Head of caudate nucleus (tissue), 42 donors: Measurements from ENCODE around the gene ULK2.
A peak's percentile ranks its signal among the peaks of the same experiment; 100 is the strongest.

ENCODE experiments used
- DNase-seq, 42 donors: peaks; one replicate each; pipeline versions ENCODE4 v3.0.0 to v3.0.0-alpha.2; 2020 to 2021; ENCODE audit warnings: mixed read lengths in 7 of 42
- intact Hi-C: fragments of 100-400 bp; cut with DNase I; formaldehyde crosslinking; loops from one replicate; pipeline ENCODE4 v1.15.0; 2022

Gene ULK2

DNA sequence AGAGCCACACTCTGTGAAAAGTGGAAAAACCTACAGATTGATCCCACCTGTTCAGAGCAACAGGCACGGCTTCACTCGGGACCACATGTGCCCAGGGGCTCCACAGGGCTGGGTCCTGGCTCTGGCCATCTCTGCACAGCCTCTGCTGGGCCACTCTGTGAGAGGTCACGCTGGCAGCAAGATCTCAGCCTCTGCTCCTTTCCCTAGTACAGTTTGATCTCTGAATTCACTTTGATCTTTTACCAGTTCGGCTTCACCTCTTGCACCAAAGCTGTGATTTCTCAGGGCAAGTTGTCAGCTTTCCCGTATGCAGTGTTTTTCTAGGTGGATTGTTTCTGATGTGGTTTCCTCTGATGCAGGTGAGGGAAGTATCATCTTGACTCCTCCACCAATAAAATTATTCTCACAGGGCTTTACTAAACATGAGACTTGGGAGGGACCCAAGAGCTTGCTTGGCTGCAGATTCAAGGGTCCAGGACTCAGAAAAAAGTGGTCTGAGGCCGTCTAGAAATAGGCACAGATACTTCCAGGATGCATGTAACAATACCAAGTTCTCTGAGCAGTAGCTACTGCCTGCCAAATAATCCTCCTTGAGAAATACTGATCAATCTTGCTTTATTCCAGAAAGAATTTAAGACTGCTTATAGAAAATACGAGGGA, 95.6 kb downstream of the ULK2 start:
- intact Hi-C loops, result no loop called here
- DNase-seq, result no peak

DNA sequence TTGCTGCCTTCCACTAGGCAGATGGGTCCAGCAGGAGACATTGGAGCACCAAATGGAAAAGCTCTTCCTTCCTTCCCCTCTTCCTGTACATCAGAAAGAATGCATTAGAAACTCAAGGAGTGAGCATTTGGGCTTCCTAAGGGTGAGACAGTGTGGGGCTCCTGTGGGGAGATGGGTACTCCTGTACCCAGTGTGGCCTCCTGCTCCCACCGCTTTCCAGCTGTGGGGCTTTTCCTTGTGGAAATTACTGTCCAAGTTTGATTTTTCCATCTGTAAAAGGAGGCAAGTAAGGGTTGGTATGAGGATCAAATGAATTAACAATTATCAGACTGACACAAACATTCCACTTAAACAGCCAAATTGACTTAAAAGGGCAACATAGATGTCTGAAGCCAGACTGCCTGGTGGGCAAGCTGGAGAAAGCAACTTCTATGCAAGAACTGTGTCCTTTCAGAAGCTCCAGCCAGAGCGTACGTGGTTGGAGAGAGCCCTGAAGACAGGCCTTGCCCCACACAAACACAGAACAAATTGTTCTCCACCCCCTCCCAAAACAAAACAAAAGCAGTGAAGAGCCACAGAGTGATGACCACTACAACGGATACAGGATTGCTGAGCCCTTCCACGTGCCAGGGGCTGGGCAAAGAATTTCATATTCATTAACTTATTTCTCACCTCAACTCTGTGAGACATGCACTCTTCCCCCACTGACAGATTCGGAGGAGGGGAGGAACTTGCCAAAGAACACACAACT, 96.6 kb downstream of the ULK2 start:
- intact Hi-C loops, result no loop called here

DNA sequence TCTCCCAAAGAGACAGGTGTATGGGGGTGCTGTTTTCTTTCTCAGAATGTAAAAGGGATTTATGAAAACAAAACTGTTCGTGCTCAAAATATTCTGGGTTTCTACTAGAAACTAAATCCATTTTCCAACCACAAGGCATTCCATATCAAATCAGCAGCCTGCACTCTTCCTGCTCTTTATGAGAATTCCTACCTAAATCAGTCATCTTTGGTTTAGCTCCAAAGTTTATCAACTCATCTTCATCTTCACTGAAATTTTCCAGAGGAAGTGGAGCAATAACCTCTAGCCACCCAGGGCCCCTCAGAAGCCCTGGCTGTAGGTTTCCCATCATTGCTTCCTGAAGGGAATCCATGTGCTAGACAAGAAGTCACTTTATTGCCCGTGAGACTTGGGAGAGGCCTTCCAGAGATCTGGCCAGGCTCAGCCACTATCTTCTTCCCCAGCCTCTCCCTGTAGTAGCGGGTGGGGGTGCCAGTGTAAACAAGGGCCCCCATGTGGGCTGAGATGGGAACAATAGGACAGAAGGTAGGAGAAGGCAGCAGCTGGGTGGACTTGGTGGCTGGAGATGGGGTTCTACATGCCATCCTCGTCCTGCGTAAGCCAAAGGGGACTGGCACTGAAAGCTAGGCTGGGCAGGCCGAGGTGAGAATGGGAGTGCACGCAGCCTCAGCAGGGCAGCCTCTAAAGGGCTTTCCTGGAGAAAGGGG, 97.6 kb downstream of the ULK2 start:
- intact Hi-C loops, result no loop called here
- no peak for DNase-seq

More for the DNA sequence above, 96.6 kb downstream of the ULK2 start:
- DNase-seq, result no peak

DNA sequence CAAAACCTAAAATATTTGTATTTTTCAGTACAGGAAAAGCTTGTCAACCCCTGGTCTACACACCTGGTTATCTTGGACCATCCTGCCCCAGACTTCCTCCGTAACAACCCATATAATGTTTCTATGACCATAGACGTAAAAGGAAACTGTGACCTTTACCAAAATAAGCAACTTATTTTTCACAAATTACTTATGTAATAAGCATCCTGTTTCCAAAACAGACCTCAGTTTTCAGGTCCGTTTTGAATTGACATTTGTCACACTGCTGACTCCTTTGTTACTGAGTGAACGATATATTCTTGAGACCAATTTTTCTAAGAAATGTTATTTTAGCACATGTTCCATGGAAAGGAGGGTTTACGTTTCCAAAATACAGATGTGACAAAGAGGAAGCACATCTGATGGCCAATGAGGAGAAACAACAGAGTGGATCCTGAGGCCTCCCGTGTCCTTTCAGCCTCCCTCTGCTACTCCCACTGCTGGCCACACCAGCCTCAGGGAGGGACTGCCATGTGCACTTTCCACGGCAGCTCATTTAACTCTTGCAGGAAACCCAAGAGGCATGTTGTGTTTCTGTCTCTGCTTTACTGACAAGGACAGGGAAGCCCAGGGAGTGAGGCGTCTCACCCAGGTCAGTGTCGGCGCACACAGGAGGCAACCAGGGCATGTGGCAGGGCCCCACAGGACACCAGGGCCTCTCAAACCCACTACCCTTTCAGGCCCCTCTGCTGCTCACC, 99.5 kb downstream of the ULK2 start:
- DNase-seq, result peak in 2 of 42 donors; percentile 2 to 28
- intact Hi-C loops, result no loop called here

DNA sequence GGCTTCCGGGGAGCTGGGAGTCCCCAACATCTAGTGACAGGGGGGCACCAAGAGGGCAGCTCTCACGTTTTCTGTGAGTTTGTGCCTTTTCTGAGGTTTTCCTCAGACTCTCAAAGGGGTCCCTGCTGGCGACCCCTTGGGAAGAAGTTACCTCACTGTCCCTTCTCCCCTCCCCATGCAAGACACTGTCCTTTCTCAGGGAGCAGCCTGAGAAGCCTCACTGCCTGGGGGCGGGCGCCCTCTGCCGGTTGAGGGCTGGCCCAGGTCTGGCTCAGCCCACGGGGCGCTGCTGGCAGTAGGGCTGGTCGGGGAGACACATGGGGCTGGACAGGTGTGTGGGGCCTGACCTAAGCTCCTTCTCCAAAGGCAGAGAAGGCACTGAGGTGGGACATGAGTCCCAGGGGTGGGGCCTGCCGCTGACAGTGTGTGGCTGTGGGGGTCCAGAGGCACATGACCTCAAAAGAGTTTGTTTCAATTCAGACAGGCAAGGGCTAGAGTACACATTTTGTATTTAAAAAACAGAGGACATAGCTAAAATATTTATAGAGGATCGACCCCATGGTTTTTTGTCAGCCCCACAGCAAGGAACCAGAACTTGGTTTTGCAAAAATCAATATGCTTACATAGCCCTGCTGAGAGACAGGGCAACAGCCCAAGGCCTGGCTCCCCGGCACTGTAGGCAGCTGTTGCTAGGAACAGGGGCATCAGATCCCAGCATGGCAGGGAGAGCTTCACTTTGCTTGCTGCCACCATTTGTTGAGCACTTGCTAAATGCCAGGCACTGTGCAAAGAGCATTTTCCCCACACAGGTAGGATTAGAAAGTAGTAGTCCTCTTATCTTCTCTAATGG, 101.1 kb downstream of the ULK2 start:
- DNase-seq, result peak; percentile 73 to 94 (median 88)

DNA sequence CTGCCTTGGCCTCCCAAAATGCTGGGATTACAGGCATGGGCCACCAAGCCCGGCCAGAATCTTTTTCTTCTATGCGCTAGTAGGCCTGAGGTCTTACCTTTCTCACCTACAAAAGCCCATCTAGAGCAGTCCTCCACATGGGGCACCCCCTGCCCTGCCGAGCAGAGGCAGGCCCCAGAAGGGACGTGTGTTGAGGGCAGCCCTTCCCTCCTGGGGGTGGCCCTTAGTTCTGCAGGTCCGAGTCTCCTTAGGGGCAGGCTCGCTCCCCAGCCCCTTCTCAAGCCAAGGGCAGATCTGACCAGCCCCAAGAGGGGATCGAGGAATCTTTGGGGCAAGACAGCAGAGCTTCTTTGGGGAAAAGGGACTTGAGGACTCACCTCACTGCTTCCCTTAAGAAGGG, 101.7 kb downstream of the ULK2 start:
- DNase-seq, result peak in 4 of 42 donors; percentile 8 to 30 (median 14)
- intact Hi-C loops, result no loop called here

More for the DNA sequence above, 101.1 kb downstream of the ULK2 start:
- intact Hi-C loops, result no loop called here

DNA sequence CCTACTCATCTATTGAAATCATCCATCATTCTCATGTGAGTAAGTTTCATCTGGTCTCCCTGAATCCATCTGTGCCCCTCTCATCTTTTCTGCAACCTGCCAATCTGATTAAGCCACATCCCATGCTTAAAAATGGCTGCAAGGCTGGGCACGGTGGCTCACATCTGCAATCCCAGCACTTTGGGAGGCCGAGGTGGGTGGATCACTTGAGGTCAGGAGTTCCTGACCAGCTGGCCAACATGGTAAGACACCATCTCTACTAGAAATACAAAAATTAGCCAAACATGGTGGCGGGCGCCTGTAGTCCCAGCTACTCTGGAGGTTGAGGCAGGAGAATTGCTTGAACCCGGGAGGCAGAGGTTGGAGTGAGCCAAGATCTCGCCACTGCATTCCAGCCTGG, 103.7 kb downstream of the ULK2 start:
- peak in 3 of 42 donors; percentile 2 to 32 (median 24) for DNase-seq
- intact Hi-C loops, result loop anchor here (5.0 kb wide), 1 partner anchor 117 kb away; the partner anchor contains the start of gene ALDH3A2

DNA sequence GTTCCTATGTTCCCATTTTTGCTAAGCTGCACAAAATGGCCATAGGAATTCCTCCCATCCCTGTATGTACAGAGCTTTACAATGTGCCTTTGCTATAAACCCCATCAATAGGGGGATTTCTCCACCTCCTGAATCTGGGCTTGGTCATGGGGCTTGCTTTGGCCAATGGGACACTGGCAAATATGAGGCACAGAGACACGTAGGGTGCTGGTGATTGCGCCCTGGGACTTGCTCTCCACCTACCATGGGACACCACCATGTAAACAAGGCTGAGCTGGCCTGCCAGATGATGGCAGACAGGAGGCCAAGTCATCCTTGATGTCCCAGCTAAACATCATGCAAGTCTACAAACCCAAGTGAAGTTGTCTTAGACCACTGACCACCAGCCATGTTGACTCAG, 104.3 kb downstream of the ULK2 start:
- peak in 4 of 42 donors; percentile 3 to 21 (median 10) for DNase-seq
- intact Hi-C loops, result loop anchor here (5.0 kb wide), 1 partner anchor 116 kb away; the partner anchor contains the start of gene ALDH3A2

DNA sequence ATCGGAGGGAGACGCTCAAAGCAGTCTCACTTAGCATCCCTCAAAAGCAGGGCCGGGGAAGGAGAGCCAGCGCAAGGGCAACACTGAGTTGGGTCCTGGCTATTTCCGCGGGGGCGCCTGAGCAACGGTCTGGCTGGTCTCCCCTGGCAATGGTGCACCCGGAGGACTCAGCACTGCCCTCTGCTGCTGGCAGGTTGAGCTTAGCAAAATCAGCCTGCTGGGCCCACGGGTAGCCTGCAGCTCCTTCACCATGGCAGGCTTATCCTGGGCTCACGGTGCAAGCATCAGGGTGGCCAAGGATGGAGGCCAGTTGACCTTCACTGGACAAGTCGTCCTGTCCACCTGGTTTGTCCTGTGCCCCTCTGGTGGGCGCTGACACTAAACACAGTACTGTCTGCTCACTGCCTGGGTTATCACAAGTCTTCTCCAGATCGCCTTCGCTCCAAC, 105.2 kb downstream of the ULK2 start:
- DNase-seq, result peak; percentile 51 to 92 (median 79)
- intact Hi-C loops, result loop anchor here (5.0 kb wide), 1 partner anchor 115 kb away; the partner anchor contains the start of gene ALDH3A2

DNA sequence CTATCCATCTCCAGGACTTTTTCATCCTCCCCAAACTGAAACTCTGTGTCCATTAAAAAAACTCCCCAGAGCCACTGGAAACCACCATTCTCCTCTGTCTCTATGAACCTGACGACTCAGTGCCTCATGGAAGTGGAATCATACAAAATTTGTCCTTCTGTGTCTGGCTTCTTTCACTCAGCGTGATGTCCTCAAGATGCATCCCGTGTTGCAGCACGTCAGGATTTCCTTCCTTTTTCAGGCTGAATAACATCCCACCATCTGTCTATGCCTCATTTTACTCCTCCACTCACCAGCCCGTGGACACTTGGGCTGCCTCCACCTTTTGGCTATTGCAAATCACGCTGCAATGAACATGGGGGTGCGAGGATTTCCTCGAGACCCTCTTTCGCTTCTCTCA, 107.0 kb downstream of the ULK2 start:
- DNase-seq, result peak in 4 of 42 donors; percentile 2 to 5 (median 4)
- intact Hi-C loops, result loop anchor here (5.0 kb wide), 1 partner anchor 113 kb away; the partner anchor contains the start of gene ALDH3A2

DNA sequence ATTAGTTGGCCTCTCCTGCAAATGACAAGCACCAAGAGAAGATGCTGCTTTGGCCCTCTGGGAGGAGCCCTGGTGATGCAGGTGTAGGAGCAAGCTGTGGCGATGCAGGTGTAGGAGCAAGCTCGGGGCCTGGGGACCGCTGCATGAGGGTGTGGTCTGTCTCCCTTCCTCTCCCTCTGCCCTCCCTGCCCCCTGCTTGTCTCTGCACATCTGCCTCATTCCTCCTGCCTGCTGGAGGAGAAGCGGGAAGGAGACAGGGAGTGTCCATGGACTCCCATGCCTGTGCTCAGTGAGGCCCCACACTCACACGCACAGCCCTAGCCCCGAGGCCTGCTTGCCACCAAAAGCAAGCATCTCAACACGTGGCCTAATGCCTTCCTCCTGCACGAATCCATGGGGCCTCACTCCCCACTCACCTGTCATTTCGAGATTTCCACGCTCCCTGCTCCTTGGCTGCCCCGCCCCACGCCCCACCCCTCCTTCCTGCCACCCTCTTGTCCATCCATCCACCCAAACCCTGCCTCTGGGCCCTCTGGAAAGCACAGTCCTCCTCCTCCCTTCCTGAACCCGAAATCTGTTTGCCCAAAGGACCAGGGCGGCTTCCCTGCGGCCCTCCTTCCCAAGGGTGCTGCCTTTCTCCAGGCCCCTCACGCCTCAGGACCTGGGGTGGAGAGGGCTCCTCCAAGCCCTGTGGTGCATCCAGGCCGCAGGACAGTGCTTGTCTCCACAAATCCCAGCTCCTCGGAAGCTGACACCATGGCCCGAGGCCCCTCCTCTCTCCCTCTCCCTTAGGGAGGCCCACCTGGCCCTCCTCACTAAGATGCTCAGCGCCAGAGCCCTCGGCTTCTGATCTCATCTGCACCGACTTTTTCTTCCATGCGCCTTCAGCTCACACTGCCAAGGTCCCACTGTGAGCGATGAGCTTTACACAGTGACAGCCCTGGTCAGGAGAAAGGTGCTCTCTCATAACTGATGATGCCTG, 107.9 kb downstream of the ULK2 start:
- intact Hi-C loops, result loop anchor here (5.0 kb wide), 2 partner anchors 113 to 243 kb away; partner anchors contain the start of gene ALDH3A2
- DNase-seq, result peak in 7 of 42 donors; percentile 4 to 27 (median 12)

DNA sequence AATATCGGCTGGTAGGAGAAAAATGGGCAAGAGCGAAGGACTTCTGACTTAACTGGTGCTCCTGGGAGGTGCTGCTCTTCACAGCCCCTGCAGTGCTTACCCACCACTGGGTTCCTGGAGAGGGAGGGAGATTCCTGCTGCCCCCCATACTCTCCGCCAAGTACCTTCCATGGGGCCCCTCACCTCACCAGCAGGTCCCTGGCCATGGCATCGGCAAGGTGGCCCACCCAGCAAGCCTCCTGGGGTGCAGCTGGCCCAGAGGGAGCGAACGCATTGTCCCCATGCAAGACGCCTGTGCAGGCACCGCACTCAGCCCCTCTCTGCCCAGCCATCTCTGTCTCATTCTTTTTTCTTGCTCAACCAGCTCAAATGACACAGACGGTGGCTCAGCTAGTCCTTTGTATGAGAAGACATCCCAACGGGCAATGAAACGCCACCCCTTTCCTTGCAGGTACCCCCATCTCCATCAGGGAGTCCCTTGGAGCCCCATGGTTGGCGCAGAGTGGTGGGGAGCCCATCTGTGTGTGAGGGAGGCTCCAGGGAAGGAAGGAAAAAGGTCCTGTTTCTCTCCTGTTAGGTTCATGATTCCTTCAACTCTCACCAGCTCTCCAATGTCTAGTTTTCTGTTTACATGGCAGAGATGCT, 110.1 kb downstream of the ULK2 start:
- intact Hi-C loops, result loop anchor here (5.0 kb wide), 1 partner anchor 240 kb away; no protein-coding TSS in a partner anchor
- DNase-seq, result peak in 5 of 42 donors; percentile 4 to 18 (median 9)

DNA sequence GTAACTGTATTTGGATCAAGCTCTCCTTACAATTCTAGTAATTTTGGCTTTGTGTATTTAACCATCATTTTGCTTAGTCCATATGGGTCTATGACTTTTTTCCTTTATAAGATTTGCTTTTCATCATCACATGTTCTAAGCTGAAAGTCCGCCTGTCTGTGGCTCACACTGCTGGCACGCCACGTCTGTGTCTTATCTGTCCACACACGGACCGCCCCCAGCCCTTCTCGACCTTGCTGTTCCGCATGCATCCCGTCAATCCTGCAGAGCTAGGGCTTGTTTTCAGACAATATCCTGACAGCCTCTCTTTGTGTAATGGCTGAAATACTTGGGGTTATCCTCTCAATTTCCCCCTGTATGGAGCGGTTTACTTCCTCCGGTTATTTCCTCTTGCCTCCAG, 111.2 kb downstream of the ULK2 start:
- peak in 2 of 42 donors; percentile 27 to 29 for DNase-seq
- intact Hi-C loops, result loop anchor here (5.0 kb wide), 1 partner anchor 239 kb away; no protein-coding TSS in a partner anchor

DNA sequence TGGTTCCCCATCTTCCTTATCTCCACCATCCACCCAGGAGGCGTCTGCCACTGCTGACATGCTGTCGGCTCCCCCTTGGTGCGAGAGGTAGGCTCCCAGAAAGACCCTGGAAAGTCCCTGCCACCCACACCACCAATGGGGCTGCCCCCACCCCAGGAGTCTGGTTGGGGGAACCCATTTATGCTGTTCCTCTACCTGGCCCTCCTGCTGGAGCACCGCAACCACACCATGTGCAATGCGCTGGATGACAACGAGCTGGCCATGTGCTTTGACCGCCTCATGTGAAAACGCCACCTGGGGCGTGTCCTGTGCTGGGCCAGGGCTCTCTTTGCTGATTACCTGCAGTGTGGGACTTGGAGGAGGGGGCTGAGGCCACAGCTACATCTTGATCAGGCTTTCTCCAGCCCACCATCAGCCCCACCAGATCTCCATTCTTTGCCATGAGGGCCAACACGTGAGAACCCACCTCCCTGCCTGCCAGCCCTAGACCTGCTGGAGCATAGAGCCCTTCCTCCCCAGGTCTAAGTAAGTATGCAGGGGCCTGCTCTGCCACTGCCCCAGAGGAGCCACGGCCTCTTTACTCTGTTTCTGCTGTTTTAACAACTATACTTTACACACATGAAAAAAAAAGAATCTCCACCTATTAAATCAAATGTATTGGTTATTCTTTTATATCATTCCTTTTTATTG, 111.8 kb downstream of the ULK2 start:
- DNase-seq, result peak in 3 of 42 donors; percentile 15 to 30 (median 18)
- intact Hi-C loops, result loop anchor here (5.0 kb wide), 1 partner anchor 239 kb away; no protein-coding TSS in a partner anchor

DNA sequence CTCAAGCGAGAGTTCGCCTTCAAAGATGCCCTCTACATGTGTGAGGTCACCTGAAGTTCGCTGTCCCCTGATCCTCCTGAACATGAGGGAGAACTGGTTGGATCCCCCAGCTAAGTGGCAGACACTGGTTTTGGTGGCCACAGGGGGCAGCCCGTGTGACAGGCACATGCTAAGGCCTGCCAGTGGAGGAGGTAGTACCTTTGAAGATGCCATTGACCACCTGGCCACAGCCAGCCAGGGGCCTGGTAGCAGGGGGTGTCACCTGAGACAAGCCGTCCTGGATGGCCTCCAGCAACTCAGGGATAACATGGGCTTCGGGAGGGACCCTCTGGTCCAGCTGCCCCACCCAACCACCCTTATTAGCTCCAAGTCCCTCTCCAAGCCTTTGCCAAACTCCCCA, 112.3 kb downstream of the ULK2 start:
- DNase-seq, result peak in 2 of 42 donors; percentile 18 to 26

More for the DNA sequence above, 112.3 kb downstream of the ULK2 start:
- intact Hi-C loops, result loop anchor here (5.0 kb wide), 1 partner anchor 238 kb away; no protein-coding TSS in a partner anchor
